Lung (tissue), 12 donors: Measurements from ENCODE around the gene DHX30. TPM values are rescaled to one million over a fixed set of nuclear protein-coding genes. Genes with fewer than 3 reads are reported as not detected.

ENCODE experiments used
- ATAC-seq: fragments of 200-7000 bp; cut with Tn5 transposase; one replicate; pipeline ENCODE4 v1.9.1; 2020; ENCODE audit warnings: moderate number of reproducible peaks; ENCODE audit not compliant: insufficient read depth, low FRiP score
- DNase-seq, 3 donors: peaks; one replicate each; pipeline ENCODE4 v3.0.0-alpha.2; 2013 to 2017
- H3K27ac ChIP-seq, 2 donors: one replicate each; pipeline ENCODE4 v1.5.1; 2013; ENCODE audit warnings: mild to moderate bottlenecking in 2 of 2, moderate library complexity in 2 of 2, control low read depth in 1 of 2, inconsistent platforms in 1 of 2, low read depth in 1 of 2, low read length in 1 of 2
- H3K27me3 ChIP-seq, 3 donors: one replicate each; pipeline ENCODE4 v1.5.1; 2013; ENCODE audit warnings: low read length in 2 of 3; ENCODE audit not compliant: control insufficient read depth in 3 of 3, insufficient read depth in 3 of 3
- H3K36me3 ChIP-seq, 4 donors: one replicate each; pipeline ENCODE4 v1.5.1; 2013; ENCODE audit warnings: low read length in 4 of 4, mild to moderate bottlenecking in 1 of 4, moderate library complexity in 1 of 4; ENCODE audit not compliant: control insufficient read depth in 4 of 4, insufficient read depth in 4 of 4
- H3K4me1 ChIP-seq, 5 donors: one replicate each; pipeline ENCODE4 v1.5.1; 2013; ENCODE audit warnings: low read length in 5 of 5, mild to moderate bottlenecking in 2 of 5, moderate library complexity in 1 of 5; ENCODE audit not compliant: control insufficient read depth in 5 of 5, insufficient read depth in 5 of 5
- H3K4me3 ChIP-seq: one replicate; pipeline ENCODE4 v1.5.1; 2013; ENCODE audit warnings: mild to moderate bottlenecking, control low read depth, moderate library complexity
- H3K9ac ChIP-seq, 2 donors: one replicate each; pipeline ENCODE4 v1.5.1; 2013; ENCODE audit warnings: low read length in 2 of 2, control low read depth in 1 of 2; ENCODE audit not compliant: insufficient read depth in 1 of 2
- H3K9me3 ChIP-seq, 4 donors: one replicate each; pipeline ENCODE4 v1.5.1; 2013; ENCODE audit warnings: low read length in 3 of 4, mild to moderate bottlenecking in 1 of 4, moderate library complexity in 1 of 4; ENCODE audit not compliant: control insufficient read depth in 4 of 4, insufficient read depth in 3 of 4
- WGBS, 2 donors: extraction: QIAGEN DNeasy Blood & Tissue Kit; methylation state at CpG; one replicate each; pipeline ENCODE4 v1.1.7; 2013; 5-methylcytosine and 5-hydroxymethylcytosine counted together
- polyA plus RNA-seq, 2 donors: library from polyadenylated mRNA; stranded (reverse); fragments of 200-250 nt; gene quantifications; one replicate each; pipeline ENCODE4 v1.2.1, GENCODE V29; 2013
- total RNA-seq, 2 donors: library from RNA; depleted of rRNA in 1 of 2; stranded (reverse); fragments of >200 nt in 1 of 2; gene quantifications; one replicate each; pipeline ENCODE4 v1.2.1, GENCODE V29; 2014 to 2021
- TF ChIP-seq, protein P1 (sequence below): IDR thresholded peaks from 2 replicates; pipeline ENCODE4 v1.5.1; 2012; ENCODE audit warnings: mild to moderate bottlenecking; ENCODE audit errors: control extremely low read depth, extremely low read depth
- donor health status: control.
- donor health status: control.
- donor health status: Bipolar disorder and iron deficiency.
- donor health status: healthy.
- donor health status: DM: yes; HTN: yes; CAD: no.

The DHX30 gene
- total and polyA plus RNA-seq, 4 donors: 42.2 to 65.9 (median 53.8) TPM

DNA sequence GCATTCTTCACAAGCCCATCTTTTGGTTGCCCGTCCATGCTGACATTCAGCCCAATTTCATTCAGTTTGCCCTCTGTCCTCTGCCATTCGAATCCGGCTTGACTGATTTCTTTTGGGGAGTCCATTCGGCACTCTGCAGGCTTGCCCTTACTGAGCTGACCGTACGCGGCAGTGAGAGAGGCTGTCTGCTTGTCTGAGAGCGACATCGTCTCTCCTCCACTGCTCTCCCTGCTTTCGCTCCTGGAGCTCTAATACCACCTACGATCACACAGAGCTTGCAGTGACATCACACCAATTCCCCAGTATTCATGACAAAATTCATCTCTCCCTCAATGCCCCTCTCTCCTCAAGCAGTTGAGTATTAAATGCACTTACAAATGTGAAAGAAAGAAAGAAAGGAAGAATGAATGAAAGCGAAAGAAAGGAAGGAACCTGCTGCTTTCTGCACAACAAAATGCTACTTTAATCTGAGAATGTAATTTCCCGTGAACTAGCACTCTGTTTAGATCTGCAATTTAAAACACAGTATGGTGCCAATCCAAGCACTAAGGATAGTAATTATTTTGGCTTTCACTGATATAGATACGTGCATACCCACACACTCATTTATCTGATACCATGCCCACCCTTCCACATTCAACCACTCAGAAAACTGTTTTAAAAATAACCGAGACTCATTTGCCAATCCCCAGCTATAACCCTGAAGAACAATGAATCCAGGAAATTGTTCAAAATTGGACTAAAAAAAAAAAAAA, 89.5 kb downstream of the DHX30 start:
- DNase-seq: no peak
- H3K27me3 ChIP-seq: no peaks in the 10 kb centered on the region
- no peak for ATAC-seq
- no peaks in the 10 kb centered on the region for H3K9me3 ChIP-seq
- WGBS, 2 donors: 94 to 98% methylated on average over 15 of the region's 15 CpGs
- no peak overlapping the region for H3K27ac ChIP-seq
- no peak overlapping the region for H3K9ac ChIP-seq
- peaks cover 0 to 16% (median 6%) of the 10 kb centered on the region in 4 donors for H3K36me3 ChIP-seq
- peaks cover 0 to 24% (median 8%) of the 10 kb centered on the region in 5 donors for H3K4me1 ChIP-seq
- TF ChIP-seq, protein P1, sequence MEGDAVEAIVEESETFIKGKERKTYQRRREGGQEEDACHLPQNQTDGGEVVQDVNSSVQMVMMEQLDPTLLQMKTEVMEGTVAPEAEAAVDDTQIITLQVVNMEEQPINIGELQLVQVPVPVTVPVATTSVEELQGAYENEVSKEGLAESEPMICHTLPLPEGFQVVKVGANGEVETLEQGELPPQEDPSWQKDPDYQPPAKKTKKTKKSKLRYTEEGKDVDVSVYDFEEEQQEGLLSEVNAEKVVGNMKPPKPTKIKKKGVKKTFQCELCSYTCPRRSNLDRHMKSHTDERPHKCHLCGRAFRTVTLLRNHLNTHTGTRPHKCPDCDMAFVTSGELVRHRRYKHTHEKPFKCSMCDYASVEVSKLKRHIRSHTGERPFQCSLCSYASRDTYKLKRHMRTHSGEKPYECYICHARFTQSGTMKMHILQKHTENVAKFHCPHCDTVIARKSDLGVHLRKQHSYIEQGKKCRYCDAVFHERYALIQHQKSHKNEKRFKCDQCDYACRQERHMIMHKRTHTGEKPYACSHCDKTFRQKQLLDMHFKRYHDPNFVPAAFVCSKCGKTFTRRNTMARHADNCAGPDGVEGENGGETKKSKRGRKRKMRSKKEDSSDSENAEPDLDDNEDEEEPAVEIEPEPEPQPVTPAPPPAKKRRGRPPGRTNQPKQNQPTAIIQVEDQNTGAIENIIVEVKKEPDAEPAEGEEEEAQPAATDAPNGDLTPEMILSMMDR: no peak
- no peak overlapping the region for H3K4me3 ChIP-seq

DNA sequence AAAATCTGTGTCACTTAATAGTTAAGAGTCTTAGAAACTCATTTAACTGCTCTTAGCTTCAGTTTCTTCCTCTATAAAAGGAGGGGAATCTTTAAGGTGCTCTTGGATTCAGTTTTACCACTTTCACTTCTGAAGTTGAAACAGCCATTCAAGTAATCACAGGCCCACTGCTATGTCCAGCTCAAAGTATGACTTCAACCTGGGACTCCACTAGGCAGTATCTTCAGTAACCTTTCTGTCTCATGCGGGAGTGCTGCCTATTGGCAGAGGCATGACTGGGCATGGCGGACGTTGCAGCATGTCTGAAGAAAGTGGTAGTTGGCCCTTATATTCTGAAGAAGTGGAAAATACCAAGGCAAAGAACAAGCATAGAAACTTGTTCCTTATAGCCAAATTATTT, 92.3 kb downstream of the DHX30 start:
- TF ChIP-seq, protein P1: no peak
- Histone ChIP-seq H3K27ac (no peak overlapping the region), H3K27me3 (no peaks in the 10 kb centered on the region), H3K4me1 (peaks cover 0 to 14% (median 8%) of the 10 kb centered on the region in 5 donors), H3K4me3 (no peak overlapping the region), H3K9ac (no peak overlapping the region), H3K36me3 (peaks cover 0 to 21% (median 6%) of the 10 kb centered on the region in 4 donors), H3K9me3 (no peaks in the 10 kb centered on the region)
- no peak for DNase-seq
- WGBS, 2 donors: 97% methylated on average over 3 of the region's 3 CpGs
- ATAC-seq: no peak

DNA sequence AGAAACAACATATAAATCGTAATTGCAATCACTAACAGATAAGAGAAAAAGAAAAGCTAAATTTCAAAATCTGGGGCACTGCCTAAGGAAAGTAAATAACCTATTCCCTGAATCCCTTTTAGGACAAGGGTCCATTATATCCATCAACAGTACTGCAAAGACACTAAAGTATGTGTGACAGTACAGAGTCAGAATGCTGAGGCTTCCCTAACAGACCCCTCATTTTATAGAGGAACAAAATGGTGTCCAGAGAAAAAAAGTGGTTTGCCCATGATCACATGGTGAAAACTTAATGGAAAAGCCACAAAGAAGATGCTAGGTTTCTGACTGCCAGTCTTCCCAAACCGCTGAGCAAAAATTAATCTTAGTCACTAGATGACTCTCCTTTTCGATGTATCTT, 93.8 kb downstream of the DHX30 start:
- Histone ChIP-seq H3K27ac (no peak overlapping the region), H3K27me3 (no peaks in the 10 kb centered on the region), H3K9ac (no peak overlapping the region), H3K4me1 (peaks cover 0 to 13% (median 0%) of the 10 kb centered on the region in 5 donors), H3K9me3 (no peaks in the 10 kb centered on the region), H3K36me3 (peaks cover 0 to 17% (median 8%) of the 10 kb centered on the region in 4 donors), H3K4me3 (no peak overlapping the region)
- DNase-seq: no peak
- TF ChIP-seq, protein P1: no peak
- ATAC-seq: no peak
- WGBS, 2 donors: 90 to 97% methylated on average over 3 of the region's 3 CpGs
